Esophagus mucosa (tissue), 1 donor: Measurements from ENCODE around the gene KCNA10. TPM values are rescaled to one million over a fixed set of nuclear protein-coding genes. Genes with fewer than 3 reads are reported as not detected.
"Not testable (repeated sequence)": the region's sequence is repeated elsewhere in the genome, so short reads cannot be mapped to it uniquely, and the experiment has no call there.

Experiments
- ATAC-seq: fragments of 200-7000 bp; cut with Tn5 transposase; one replicate; pipeline ENCODE4 v1.9.1; 2020
- total RNA-seq: library from RNA; stranded (reverse); gene quantifications from one replicate; pipeline ENCODE4 v1.2.4, GENCODE V29; 2023
- donor health status: DM: yes; HTN: yes; CAD: no.

Gene KCNA10
- total RNA-seq, 1 donor from 2014 or later, result not detected

- no peak for ATAC-seq
Measured at GRCh38 chr1:110533230-110533629, 14.3 kb upstream of the KCNA10 start.

DNA sequence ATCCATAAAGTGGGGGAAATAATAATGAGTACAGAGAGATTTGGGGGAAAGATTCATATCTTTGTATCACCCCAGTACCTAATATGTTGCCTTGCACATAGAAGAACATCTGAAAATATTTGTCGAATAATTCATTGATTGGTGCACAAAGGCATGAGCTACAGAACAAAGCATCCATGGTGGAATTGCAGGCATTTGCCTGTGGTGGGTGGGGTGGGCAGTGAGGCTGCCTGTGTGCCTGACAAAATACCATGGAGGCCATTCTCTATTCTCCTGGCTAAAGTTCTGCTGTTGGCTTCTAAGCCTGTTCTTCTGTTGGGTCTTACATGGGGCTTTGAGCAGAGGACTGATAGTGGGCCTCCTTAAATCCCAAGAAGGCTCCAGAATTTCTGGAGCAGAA, 10.0 kb upstream of the KCNA10 start:
- ATAC-seq, result no peak

- no peak for ATAC-seq
Measured at GRCh38 chr1:110526201-110526780, 7.3 kb upstream of the KCNA10 start.

GRCh38 chr1:110525249-110525595, 6.2 kb upstream of the KCNA10 start:
- no peak for ATAC-seq

DNA sequence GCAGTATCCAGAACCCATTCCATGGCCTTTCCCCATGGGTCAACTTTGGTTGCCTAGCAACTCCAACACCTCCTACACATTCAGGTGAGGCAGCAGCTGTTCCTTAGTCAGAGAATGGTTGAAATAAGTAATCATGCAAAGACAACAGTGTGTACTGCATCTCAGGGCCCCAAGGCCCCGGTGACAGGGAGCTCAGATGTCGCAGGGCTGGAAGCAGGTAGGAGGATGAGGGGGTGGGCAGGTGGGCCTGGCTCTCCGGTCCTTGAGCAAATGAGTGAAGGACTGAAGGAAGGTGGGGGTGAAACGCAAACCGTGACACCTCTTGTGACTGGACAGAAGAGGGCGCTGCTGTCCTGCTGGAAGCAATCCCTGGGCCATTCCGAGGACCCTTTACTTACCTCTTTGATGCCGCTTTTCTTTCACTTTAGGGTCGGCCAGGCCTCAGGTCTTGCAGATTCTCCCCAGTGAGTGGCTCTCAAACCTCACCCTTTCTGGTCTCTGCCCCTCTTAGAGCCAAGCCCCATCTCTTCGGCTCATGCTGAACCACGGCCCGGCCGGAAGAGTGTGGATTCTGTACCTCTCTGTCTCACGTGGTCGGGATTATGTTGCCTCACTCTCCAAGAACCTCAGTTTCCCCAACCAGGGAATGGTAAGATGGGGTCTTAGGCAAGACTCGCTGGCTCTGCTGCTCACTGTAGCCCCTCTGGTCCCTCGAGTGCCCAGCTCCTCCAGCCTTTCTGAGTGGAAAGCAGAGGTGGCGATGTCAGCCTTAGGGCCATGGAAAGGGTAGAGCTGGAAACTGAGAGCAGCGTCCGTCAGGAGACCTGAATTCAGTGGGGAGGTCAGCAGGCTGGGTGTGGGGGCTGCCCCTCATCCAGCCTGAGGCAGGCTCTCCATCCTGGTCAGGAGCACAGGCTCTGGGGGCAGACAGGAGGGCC, 5.6 kb upstream of the KCNA10 start:
- ATAC-seq, result peak; percentile 56

GRCh38 chr1:110523011-110523410, 4.0 kb upstream of the KCNA10 start:
- ATAC-seq, result no peak

DNA sequence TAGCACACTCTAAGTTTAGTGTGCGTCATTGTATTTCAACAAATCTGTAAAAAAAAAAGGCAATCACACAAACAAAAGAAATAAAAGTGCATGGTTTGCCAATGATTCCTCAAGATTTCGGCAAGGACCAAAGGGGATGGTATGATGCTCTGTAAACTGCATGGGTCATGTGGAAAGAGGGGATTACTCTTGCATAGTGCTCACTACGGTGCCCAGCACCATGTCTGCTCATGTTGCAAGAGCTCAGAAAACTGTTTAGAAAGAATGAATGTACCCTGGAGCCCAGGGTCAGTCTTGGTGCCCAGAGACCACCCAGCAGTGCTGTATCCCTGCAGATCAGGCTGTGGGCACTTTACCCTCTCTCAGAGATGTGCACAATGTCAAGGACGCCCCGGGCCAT, 3.6 kb upstream of the KCNA10 start:
- ATAC-seq, result no peak

- ATAC-seq, result no peak
Measured at GRCh38 chr1:110520827-110521226, 1.9 kb upstream of the KCNA10 start.

DNA sequence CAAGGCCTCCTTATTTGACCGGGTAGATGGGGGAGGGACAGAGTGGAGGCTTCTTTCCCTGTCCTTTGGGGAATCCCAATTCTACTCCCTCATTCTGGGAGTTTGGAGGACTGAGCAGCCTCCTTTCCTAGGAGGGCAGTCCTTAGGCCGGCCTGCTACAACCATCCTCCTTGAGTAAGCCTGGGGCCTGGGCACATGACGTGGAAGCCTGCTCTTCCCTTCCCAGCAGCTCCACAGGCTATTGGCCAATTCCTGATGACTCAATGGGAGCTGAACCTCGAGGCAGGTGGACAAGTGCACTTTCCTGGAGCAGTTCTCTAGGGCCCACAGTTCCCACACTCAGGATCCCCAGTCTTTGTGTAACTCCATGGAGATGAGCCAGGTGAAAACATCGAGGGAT, 3.1 kb downstream of the KCNA10 start:
- no peak for ATAC-seq

DNA sequence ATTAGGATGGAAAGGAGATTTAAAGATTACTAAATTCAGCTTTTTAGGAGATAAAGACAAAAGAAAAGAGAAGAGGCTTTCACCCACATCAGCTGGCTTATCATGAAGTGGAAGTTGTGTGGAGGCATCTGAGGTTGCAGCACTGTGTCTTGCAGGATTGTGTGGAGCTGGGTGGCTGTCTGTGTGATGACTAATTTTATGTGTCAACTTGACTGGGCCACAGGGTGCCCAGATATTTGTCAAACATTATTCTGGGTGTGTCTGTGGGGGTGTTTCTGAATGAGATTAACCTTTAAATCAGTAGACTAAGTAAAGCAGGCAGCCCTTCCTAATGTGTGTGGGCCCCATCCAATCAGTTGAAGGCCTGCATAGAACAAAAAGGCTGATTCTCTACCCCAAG, 3.9 kb downstream of the KCNA10 start:
- ATAC-seq, result no peak

DNA sequence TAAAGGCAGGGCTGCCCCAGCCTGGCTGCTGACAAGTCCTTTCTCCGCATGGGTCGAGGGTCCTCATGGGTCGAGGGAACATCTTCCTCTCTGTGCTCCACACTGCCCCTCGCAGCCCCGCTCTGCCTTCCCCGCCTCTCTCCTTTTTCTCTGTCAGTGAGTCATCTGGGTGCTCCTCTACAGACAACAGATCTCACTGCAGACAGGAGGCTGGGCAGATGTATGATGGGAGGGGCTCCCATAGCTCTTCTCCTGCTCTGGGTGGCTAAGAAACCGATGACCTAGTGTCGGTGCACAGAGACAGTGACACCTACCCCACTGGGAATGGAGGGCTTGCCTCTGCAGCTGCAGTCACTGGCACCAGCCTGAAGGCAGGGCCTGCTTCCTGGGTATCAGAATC, 5.5 kb downstream of the KCNA10 start:
- peak; percentile 50 for ATAC-seq

- ATAC-seq, result no peak
Measured at GRCh38 chr1:110511436-110511835, 7.5 kb downstream of the KCNA10 start.

- not testable (repeated sequence) for ATAC-seq
Measured at GRCh38 chr1:110510921-110511320, 8.1 kb downstream of the KCNA10 start.

- no peak for ATAC-seq
Measured at GRCh38 chr1:110509655-110510054, 9.3 kb downstream of the KCNA10 start.

GRCh38 chr1:110508028-110508940, 10.7 kb downstream of the KCNA10 start:
- ATAC-seq, result peak; percentile 35

DNA sequence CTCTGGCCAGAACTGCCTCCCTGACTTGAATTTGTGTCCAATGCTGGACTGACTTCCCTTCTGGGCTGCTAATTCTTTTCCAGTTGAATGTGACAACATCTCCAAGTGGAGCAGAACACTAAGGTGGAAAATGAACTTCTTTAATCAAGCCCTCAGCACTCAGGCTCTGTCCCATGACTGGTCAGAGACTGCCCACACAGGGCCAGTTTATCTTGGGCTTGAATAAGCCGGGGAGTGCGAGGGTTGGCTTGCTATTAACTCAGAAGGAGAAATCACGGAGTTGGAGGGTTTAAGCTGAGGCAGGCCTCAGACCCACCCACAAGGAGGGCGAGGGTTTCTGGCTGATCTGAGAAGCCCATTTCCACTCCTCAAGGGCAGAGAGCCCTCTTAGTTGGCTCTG, 12.4 kb downstream of the KCNA10 start:
- ATAC-seq, result no peak

- no peak for ATAC-seq
Measured at GRCh38 chr1:110505596-110505995, 13.4 kb downstream of the KCNA10 start.

- ATAC-seq, result no peak
Measured at GRCh38 chr1:110504226-110504625, 14.7 kb downstream of the KCNA10 start.

DNA sequence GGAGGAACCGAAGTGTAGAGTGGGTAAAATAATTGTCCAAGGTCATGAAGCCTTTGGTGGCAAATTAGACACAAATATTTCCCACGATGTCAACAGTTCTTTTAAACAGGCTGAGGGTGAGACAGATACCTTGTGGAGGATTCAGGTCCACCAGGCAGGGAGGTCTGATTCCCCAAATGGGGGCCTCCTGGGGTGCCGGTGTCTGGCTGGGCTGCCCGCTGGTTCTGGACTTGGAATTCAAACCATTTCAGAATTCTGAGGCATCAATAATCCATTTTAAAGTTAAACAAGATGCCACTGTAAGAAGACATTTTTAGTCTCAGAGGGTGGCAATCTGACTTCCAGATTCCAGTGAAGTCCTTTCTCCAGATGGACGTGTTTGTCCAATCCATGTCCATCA, 15.5 kb downstream of the KCNA10 start:
- ATAC-seq, result no peak

DNA sequence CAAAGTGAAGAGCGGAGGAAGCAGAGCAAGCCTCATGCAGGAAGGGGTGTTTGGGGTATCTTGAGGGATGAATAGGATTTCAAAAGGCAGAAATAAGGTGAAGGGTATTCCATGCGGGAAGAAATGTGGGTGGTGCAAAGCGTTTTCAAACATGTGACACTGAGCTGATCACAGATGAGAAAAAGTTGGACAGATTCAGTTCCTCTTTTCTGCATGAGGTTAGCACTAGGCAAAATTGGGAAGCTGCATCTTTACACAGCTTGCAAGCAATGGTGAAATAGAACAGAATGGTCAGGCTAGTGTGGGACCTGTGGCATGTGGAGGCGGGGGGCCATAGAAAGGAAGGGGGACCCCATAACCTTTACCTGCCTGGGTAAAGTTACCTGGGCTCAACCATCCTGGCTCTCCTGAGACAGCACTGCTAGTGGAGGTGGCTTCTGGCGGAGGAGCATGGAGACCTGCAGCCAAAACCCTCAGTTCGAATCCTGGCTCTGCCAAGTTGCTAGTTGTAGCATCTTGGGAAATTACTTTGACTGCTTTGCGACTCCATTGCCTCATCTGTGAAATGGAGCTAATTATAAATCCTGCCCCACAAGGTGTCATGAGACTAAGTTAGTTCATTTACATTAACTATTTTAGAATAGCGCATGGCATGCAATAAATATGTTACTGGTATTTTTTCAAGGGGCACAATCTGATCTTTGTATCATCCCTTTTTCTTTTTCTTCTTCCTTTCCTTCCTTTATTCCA, 16.4 kb downstream of the KCNA10 start:
- ATAC-seq, result no peak

- no peak for ATAC-seq
Measured at GRCh38 chr1:110501488-110502132, 17.4 kb downstream of the KCNA10 start.

GRCh38 chr1:110498270-110498669, 20.7 kb downstream of the KCNA10 start:
- no peak for ATAC-seq
